HAP-1 (cell line): Measurements from ENCODE around the gene C6orf15.

Experiments
- DNase-seq, 2 experiments: peaks; one replicate each; pipeline ENCODE4 v3.0.0-alpha.2; 2016 to 2020; ENCODE audit warnings: low spot score in 2 of 2
- H3K27me3 ChIP-seq: fragments of 250-450 bp; sonication (Bioruptor Pico); 2 replicates; pipeline ENCODE4 v1.5.1; 2020; ENCODE audit warnings: low read depth, mild to moderate bottlenecking, moderate library complexity
- H3K36me3 ChIP-seq: fragments of 250-450 bp; sonication (Bioruptor Pico); replicated peaks from 2 replicates; pipeline ENCODE4 v1.5.1; 2020; ENCODE audit warnings: mild to moderate bottlenecking
- H3K4me1 ChIP-seq: fragments of 250-450 bp; sonication (Bioruptor Pico); 2 replicates; pipeline ENCODE4 v1.5.1; 2020; ENCODE audit warnings: mild to moderate bottlenecking
- H3K4me3 ChIP-seq: fragments of 250-450 bp; sonication (Bioruptor Pico); 2 replicates; pipeline ENCODE4 v1.5.1; 2020; ENCODE audit warnings: mild to moderate bottlenecking, moderate library complexity
- H3K9me3 ChIP-seq: fragments of 250-450 bp; sonication (Bioruptor Pico); 2 replicates; pipeline ENCODE4 v1.5.1; 2020; ENCODE audit warnings: mild to moderate bottlenecking, moderate library complexity
- in situ Hi-C: fragments of 300-500 bp; cut with MboI; formaldehyde crosslinking; loops from 3 replicates; pipeline ENCODE4 v1.14.3; 2020; ENCODE audit warnings: low sequenced_read_pairs, inconsistent platforms, mixed read lengths

Gene C6orf15

GRCh38 chr6:31107052-31107451, 5.3 kb downstream of the C6orf15 start:
- Histone ChIP-seq H3K4me3 (no peak overlapping the region), H3K9me3 (no peaks in the 10 kb centered on the region), H3K4me1 (no peaks in the 10 kb centered on the region), H3K36me3 (no peaks in the 10 kb centered on the region), H3K27me3 (peaks cover 8% of the 10 kb centered on the region)
- DNase-seq, result no peak
- in situ Hi-C loops, result no loop called here

- Histone ChIP-seq H3K9me3 (no peaks in the 10 kb centered on the region), H3K4me1 (peaks cover 6% of the 10 kb centered on the region), H3K4me3 (no peak overlapping the region), H3K27me3 (no peaks in the 10 kb centered on the region), H3K36me3 (no peaks in the 10 kb centered on the region)
- DNase-seq, result no peak
- in situ Hi-C loops, result no loop called here
Observed at GRCh38 chr6:31103136-31103535, 9.2 kb downstream of the C6orf15 start.

- Histone ChIP-seq H3K4me3 (no peak overlapping the region), H3K9me3 (no peaks in the 10 kb centered on the region), H3K4me1 (peaks cover 17% of the 10 kb centered on the region), H3K27me3 (no peaks in the 10 kb centered on the region), H3K36me3 (no peaks in the 10 kb centered on the region)
- in situ Hi-C loops, result loop anchor here (25.0 kb wide), 1 partner anchor 611 kb away; the partner anchor contains the start of gene HLA-E
- no peak for DNase-seq
Observed at GRCh38 chr6:31098449-31098938, 13.9 kb downstream of the C6orf15 start.

DNA sequence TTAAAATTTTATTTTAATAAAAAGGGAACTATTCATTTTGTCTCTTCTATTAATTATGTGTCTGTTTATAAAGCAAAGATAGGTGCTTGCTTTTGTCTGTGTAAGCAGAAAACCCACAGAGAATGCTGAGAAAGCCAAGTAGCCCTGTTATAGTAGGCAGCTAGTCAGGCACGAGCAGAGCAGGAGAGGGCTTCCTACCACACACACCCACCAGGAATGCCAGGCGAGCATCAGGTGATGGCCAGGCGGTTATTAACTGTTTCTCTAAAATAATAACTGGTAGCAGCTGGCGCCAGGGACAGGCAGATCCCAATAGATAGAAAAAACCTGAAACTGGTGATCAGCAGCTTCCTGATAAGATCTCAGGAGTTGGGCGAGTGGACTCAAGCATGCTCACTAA, 15.7 kb downstream of the C6orf15 start:
- in situ Hi-C loops, result loop anchor here (25.0 kb wide), 1 partner anchor 609 kb away; the partner anchor contains the start of gene HLA-E
- Histone ChIP-seq H3K4me3 (no peak overlapping the region), H3K4me1 (peaks cover 29% of the 10 kb centered on the region), H3K9me3 (peaks cover 3% of the 10 kb centered on the region; the same call in 1 of the 2 replicates), H3K36me3 (no peaks in the 10 kb centered on the region), H3K27me3 (no peaks in the 10 kb centered on the region)
- no peak for DNase-seq

- no peak overlapping the region for H3K4me3 ChIP-seq
- in situ Hi-C loops, result loop anchor here (25.0 kb wide), 1 partner anchor 609 kb away; the partner anchor contains the start of gene HLA-E
Observed at GRCh38 chr6:31096215-31096614, 16.2 kb downstream of the C6orf15 start.

GRCh38 chr6:31094389-31094881, 17.9 kb downstream of the C6orf15 start:
- no peak overlapping the region for H3K4me3 ChIP-seq

More at GRCh38 chr6:31096215-31096614, 16.2 kb downstream of the C6orf15 start:
- H3K4me1 ChIP-seq, result peaks cover 33% of the 10 kb centered on the region
- no peak for DNase-seq
- no peaks in the 10 kb centered on the region for H3K27me3 ChIP-seq
- peaks cover 3% of the 10 kb centered on the region; the same call in 1 of the 2 replicates for H3K9me3 ChIP-seq
- H3K36me3 ChIP-seq, result no peaks in the 10 kb centered on the region

DNA sequence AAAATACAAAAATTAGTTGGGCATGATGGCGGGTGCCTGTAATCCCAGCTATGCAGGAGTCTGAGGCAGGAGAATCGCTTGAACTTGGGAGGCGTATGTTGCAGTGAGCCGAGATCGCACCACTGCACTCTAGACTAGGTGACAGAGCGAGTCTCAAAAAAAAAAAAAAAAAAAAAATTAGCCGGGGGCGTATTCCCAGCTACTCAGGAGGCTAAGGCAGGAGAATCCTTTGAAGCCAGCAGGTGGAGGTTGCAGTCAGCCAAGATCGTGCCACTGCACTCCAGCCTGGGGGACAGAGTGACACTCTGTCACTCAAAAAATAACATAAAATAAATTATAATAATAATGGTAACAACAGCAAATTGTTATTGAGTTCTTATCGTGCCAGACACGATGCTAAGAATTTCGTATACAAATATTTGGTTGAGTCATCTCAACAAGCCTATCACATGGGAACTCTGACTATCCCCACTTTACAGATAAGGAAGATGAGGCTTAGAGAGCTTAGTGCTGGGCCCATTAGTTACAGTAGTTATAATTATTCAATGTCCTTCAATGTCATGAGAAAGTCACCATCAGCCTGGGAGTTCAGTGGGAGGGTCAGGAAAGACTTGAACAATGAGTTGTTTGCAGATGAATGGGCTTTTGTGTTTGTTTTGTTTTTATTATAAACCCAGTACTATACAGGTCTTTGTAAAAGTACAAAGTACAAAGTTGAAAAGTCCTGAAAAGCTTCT, 19.4 kb downstream of the C6orf15 start:
- no peak overlapping the region for H3K4me3 ChIP-seq
- in situ Hi-C loops, result loop anchor here (25.0 kb wide), 1 partner anchor 606 kb away; the partner anchor contains the start of gene HLA-E
- H3K36me3 ChIP-seq, result no peaks in the 10 kb centered on the region
- no peaks in the 10 kb centered on the region for H3K27me3 ChIP-seq
- DNase-seq, result peak; percentile 68 to 97
- peaks cover 3% of the 10 kb centered on the region; the same call in 1 of the 2 replicates for H3K9me3 ChIP-seq
- peaks cover 28% of the 10 kb centered on the region for H3K4me1 ChIP-seq

More at GRCh38 chr6:31094389-31094881, 17.9 kb downstream of the C6orf15 start:
- Histone ChIP-seq H3K9me3 (peaks cover 3% of the 10 kb centered on the region; the same call in 1 of the 2 replicates), H3K36me3 (no peaks in the 10 kb centered on the region), H3K27me3 (no peaks in the 10 kb centered on the region), H3K4me1 (peaks cover 28% of the 10 kb centered on the region)
- no peak for DNase-seq
- in situ Hi-C loops, result loop anchor here (25.0 kb wide), 1 partner anchor 607 kb away; the partner anchor contains the start of gene HLA-E

DNA sequence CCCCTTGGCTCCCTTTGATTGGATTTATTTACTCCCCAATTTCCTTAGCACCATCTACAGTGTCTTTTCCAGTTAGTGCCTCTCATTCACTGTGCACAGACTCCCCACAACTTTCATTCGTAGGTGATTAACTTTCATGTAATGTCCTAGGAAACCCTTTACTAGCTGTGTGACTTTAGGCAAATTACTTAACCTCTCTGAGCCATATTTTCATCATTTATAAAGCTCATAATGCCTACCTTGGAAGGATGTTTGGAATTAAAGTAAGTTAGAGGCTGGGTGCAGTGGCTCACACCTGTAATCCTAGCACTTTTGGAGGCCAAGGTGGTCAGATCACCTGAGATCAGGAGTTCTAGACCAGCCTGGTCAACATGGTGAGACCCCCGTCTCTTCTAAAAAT, 20.1 kb downstream of the C6orf15 start:
- no peaks in the 10 kb centered on the region for H3K27me3 ChIP-seq
- H3K4me3 ChIP-seq, result no peak overlapping the region
- H3K36me3 ChIP-seq, result no peaks in the 10 kb centered on the region
- in situ Hi-C loops, result loop anchor here (25.0 kb wide), 1 partner anchor 605 kb away; the partner anchor contains the start of gene HLA-E
- peaks cover 3% of the 10 kb centered on the region; the same call in 1 of the 2 replicates for H3K9me3 ChIP-seq
- H3K4me1 ChIP-seq, result peaks cover 29% of the 10 kb centered on the region
- DNase-seq, result no peak

DNA sequence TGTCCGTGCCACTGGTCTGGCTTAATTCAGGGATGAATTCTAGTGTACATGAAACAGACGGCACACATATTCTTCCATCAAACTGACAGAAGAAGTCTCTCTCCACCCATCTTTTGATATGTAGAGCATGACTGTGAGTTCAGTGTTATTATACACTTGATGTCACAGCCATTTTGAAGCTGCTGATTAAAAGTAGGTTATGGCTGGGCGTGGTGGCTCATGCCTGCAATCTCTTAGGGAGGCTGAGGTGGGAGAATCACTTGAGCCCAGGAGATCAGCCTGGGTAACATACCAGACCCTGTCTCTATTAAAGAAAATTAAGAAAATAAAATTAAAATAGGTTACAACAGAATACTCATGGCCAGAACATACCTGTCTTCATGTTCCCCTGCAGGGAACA, 20.7 kb downstream of the C6orf15 start:
- H3K4me3 ChIP-seq, result no peak overlapping the region
- in situ Hi-C loops, result loop anchor here (25.0 kb wide), 1 partner anchor 604 kb away; the partner anchor contains the start of gene HLA-E
- H3K4me1 ChIP-seq, result peaks cover 30% of the 10 kb centered on the region
- no peak for DNase-seq
- H3K9me3 ChIP-seq, result peaks cover 3% of the 10 kb centered on the region; the same call in 1 of the 2 replicates
- no peaks in the 10 kb centered on the region for H3K36me3 ChIP-seq
- no peaks in the 10 kb centered on the region for H3K27me3 ChIP-seq

DNA sequence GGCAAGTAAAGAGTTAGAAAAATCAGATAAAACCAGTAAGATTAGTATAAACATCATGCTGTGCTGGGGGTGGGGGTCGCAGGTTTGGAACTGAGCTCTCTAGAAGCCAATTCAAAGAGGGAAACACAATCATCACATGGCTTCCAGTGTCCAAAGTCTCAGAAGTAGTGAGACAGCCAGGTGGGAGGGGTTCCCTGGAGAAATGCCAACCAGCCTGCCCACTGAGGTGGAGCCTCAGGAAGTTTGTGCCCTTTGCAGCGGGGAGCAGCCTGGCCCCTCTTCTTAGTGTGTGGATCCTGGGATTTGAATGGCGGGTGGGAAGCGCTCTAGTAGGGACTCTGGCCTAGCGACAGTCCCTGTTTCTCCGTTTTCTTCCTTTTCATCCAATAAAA, 21.4 kb downstream of the C6orf15 start:
- H3K36me3 ChIP-seq, result no peaks in the 10 kb centered on the region
- in situ Hi-C loops, result loop anchor here (25.0 kb wide), 1 partner anchor 604 kb away; the partner anchor contains the start of gene HLA-E
- no peaks in the 10 kb centered on the region for H3K27me3 ChIP-seq
- no peak overlapping the region for H3K4me3 ChIP-seq
- peak in 1 of 2 experiments; percentile 42 for DNase-seq
- H3K9me3 ChIP-seq, result peaks cover 3% of the 10 kb centered on the region; the same call in 1 of the 2 replicates
- peaks cover 28% of the 10 kb centered on the region for H3K4me1 ChIP-seq

DNA sequence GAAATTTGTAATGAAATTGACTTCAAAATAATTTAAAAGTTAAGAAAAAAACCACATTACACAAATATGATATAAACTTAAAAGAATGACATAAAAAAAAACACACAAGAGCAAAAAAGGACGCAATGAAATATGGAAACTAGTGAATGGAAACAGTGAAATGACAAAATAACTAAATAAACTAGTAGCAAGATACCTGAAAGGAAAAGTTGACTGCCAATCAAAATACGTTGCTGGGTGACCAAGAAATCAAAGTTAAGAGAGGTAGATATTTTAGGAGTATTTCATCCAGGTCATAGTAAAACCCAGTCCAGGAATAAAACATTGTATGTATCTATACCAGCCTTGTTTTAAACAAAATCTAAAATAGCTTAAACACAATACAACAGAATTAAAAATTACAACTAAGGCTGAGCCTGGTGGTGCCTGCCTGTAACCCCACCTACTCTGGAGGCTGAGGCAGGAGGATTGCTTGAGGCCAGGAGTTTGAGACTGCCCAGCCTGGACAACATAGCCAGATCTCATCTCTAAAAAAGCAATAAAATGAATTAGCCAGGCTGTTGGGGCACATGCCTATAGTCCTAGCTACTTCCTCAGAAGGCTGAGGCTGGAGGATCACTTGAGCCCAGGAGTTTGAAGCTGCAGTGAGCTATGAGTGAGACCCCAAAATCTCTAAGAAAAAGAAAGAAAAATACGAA, 22.0 kb downstream of the C6orf15 start:
- Histone ChIP-seq H3K4me1 (peaks cover 28% of the 10 kb centered on the region), H3K27me3 (no peaks in the 10 kb centered on the region), H3K9me3 (peaks cover 3% of the 10 kb centered on the region; the same call in 1 of the 2 replicates), H3K36me3 (no peaks in the 10 kb centered on the region), H3K4me3 (no peak overlapping the region)
- DNase-seq, result no peak
- in situ Hi-C loops, result loop anchor here (25.0 kb wide), 1 partner anchor 603 kb away; the partner anchor contains the start of gene HLA-E

- DNase-seq, result peak; percentile 80 to 92
- H3K4me1 ChIP-seq, result peaks cover 13% of the 10 kb centered on the region
- H3K9me3 ChIP-seq, result peaks cover 3% of the 10 kb centered on the region; the same call in 1 of the 2 replicates
- no peaks in the 10 kb centered on the region for H3K27me3 ChIP-seq
- H3K4me3 ChIP-seq, result no peak overlapping the region
- in situ Hi-C loops, result loop anchor here (25.0 kb wide), 1 partner anchor 600 kb away; the partner anchor contains the start of gene HLA-E
- no peaks in the 10 kb centered on the region for H3K36me3 ChIP-seq
Observed at GRCh38 chr6:31087494-31088089, 24.8 kb downstream of the C6orf15 start.
